Measurements from ENCODE around the gene ERAL1.
A peak's percentile ranks its signal among the peaks of the same experiment; 100 is the strongest.

Gene ERAL1

GRCh38 chr17:28880572-28880945, 25.7 kb downstream of the ERAL1 start:
- DNase-seq: no peak

- DNase-seq: no peak
Observed at GRCh38 chr17:28881533-28882056, 26.8 kb downstream of the ERAL1 start.

GRCh38 chr17:28882154-28882895, 27.5 kb downstream of the ERAL1 start:
- DNase-seq: no peak

GRCh38 chr17:28883967-28884702, 29.3 kb downstream of the ERAL1 start:
- no peak for DNase-seq

GRCh38 chr17:28885363-28885762, 30.5 kb downstream of the ERAL1 start:
- DNase-seq: no peak

- DNase-seq: no peak
Observed at GRCh38 chr17:28885951-28886350, 31.1 kb downstream of the ERAL1 start.

GRCh38 chr17:28887871-28888471, 33.2 kb downstream of the ERAL1 start:
- no peak for DNase-seq

- DNase-seq: no peak
Observed at GRCh38 chr17:28888832-28889231, 34.0 kb downstream of the ERAL1 start.

- no peak for DNase-seq
Observed at GRCh38 chr17:28889996-28890395, 35.2 kb downstream of the ERAL1 start.

GRCh38 chr17:28891201-28891600, 36.4 kb downstream of the ERAL1 start:
- no peak for DNase-seq

- DNase-seq: no peak
Observed at GRCh38 chr17:28892024-28892423, 37.2 kb downstream of the ERAL1 start.

GRCh38 chr17:28893248-28894183, 38.7 kb downstream of the ERAL1 start:
- peak; percentile 56 for DNase-seq

- DNase-seq: no peak
Observed at GRCh38 chr17:28895794-28896447, 41.1 kb downstream of the ERAL1 start.

GRCh38 chr17:28896491-28896883, 41.7 kb downstream of the ERAL1 start:
- no peak for DNase-seq

GRCh38 chr17:28896884-28897768, 42.3 kb downstream of the ERAL1 start, which contains the start of gene FLOT2:
TSS of gene FLOT2 (minus strand) at chr17:28897733. CDS start at chr17:28897574, 159 bp downstream.
- peak; percentile 28 for DNase-seq

- DNase-seq: no peak
Observed at GRCh38 chr17:28897769-28898526, 43.1 kb downstream of the ERAL1 start.

GRCh38 chr17:28898527-28898955, 43.7 kb downstream of the ERAL1 start:
- DNase-seq: no peak

- no peak for DNase-seq
Observed at GRCh38 chr17:28899212-28899815, 44.5 kb downstream of the ERAL1 start.

GRCh38 chr17:28900986-28901726, 46.3 kb downstream of the ERAL1 start:
- DNase-seq: no peak
